ENCODE results near the gene SLC35G1. TPM values are rescaled to one million over a fixed set of nuclear protein-coding genes. Genes with fewer than 3 reads are reported as not detected.

Gene SLC35G1
- total RNA-seq, 4 donors from 2014 or later, result 3.4 to 5.5 (median 4.7) TPM

GRCh38 chr10:93879273-93879672 lies 14.5 kb upstream of the SLC35G1 start:
- Histone ChIP-seq H3K36me3 (no peaks in the 10 kb centered on the region), H3K4me3 (no peak overlapping the region), H3K27ac (no peak overlapping the region), H3K4me1 (no peaks in the 10 kb centered on the region), H3K9me3 (no peaks in the 10 kb centered on the region), H3K27me3 (peaks cover 18% of the 10 kb centered on the region)
- no peak for ATAC-seq
- TF ChIP-seq POLR2AphosphoS5 (IDR thresholded peaks at IDR 0.05) (no peak), EP300 (IDR thresholded peaks at IDR 0.05) (no peak), CTCF (IDR thresholded peaks at IDR 0.05) (no peak), POLR2A (IDR thresholded peaks at IDR 0.05) (no peak)

GRCh38 chr10:93894516-93895378 lies 969 bp downstream of the SLC35G1 start:
- H3K9me3 ChIP-seq, result no peaks in the 10 kb centered on the region
- peak overlapping the region; percentile 85 to 91 for H3K4me3 ChIP-seq
- no peaks in the 10 kb centered on the region for H3K27me3 ChIP-seq
- ATAC-seq, result peak; percentile 4
- H3K36me3 ChIP-seq, result no peaks in the 10 kb centered on the region
- WGBS, 2 donors (ENCODE audit: low coverage in 1 of 2), result 6 to 26% methylated on average over 6 to 12 of the region's 22 CpGs
- TF ChIP-seq CTCF (IDR thresholded peaks at IDR 0.05) (no peak), POLR2A (IDR thresholded peaks at IDR 0.05) (no peak), POLR2AphosphoS5 (IDR thresholded peaks at IDR 0.05) (no peak), EP300 (IDR thresholded peaks at IDR 0.05) (no peak)
- H3K4me1 ChIP-seq, result peaks cover 0 to 13% (median 4%) of the 10 kb centered on the region in 3 donors
- H3K27ac ChIP-seq, result peak overlapping the region in 2 of 4 donors; percentile 72 to 85

GRCh38 chr10:93897070-93897780 lies 3.4 kb downstream of the SLC35G1 start:
- H3K4me1 ChIP-seq, result peaks cover 0 to 13% (median 4%) of the 10 kb centered on the region in 3 donors
- whole genome bisulfite sequencing, 2 donors (ENCODE audit: low coverage in 1 of 2), result 94 to 100% methylated on average over 2 to 3 of the region's 4 CpGs
- H3K9me3 ChIP-seq, result no peaks in the 10 kb centered on the region
- no peaks in the 10 kb centered on the region for H3K36me3 ChIP-seq
- ATAC-seq, result no peak
- H3K4me3 ChIP-seq, result no peak overlapping the region
- H3K27me3 ChIP-seq, result no peaks in the 10 kb centered on the region
- no peak for TF ChIP-seq POLR2AphosphoS5 (IDR thresholded peaks at IDR 0.05)
- TF ChIP-seq EP300 (IDR thresholded peaks at IDR 0.05), result no peak
- no peak for TF ChIP-seq POLR2A (IDR thresholded peaks at IDR 0.05)
- no peak for TF ChIP-seq CTCF (IDR thresholded peaks at IDR 0.05)
- no peak overlapping the region for H3K27ac ChIP-seq

- TF ChIP-seq EP300 (IDR thresholded peaks at IDR 0.05), result no peak
- TF ChIP-seq POLR2A (IDR thresholded peaks at IDR 0.05), result no peak
- TF ChIP-seq CTCF (IDR thresholded peaks at IDR 0.05), result no peak
- no peak for TF ChIP-seq POLR2AphosphoS5 (IDR thresholded peaks at IDR 0.05)
- Histone ChIP-seq H3K27ac (no peak overlapping the region), H3K4me3 (no peak overlapping the region), H3K9me3 (no peaks in the 10 kb centered on the region), H3K36me3 (no peaks in the 10 kb centered on the region), H3K27me3 (no peaks in the 10 kb centered on the region), H3K4me1 (peaks cover 0 to 12% (median 4%) of the 10 kb centered on the region in 3 donors)
- no peak for ATAC-seq
- WGBS, 2 donors (ENCODE audit: low coverage in 1 of 2), result 81 to 100% methylated on average over 2 of the region's 2 CpGs
Observed at GRCh38 chr10:93899109-93899508, 5.3 kb downstream of the SLC35G1 start.

Measured in gastroesophageal sphincter (tissue), 4 donors.